ENCODE results near the gene MAGEE2. TPM values are rescaled to one million over a fixed set of nuclear protein-coding genes. Genes with fewer than 3 reads are reported as not detected.
"Not testable (repeated sequence)": the region's sequence is repeated elsewhere in the genome, so short reads cannot be mapped to it uniquely, and the experiment has no call there.

Gene MAGEE2, protein sequence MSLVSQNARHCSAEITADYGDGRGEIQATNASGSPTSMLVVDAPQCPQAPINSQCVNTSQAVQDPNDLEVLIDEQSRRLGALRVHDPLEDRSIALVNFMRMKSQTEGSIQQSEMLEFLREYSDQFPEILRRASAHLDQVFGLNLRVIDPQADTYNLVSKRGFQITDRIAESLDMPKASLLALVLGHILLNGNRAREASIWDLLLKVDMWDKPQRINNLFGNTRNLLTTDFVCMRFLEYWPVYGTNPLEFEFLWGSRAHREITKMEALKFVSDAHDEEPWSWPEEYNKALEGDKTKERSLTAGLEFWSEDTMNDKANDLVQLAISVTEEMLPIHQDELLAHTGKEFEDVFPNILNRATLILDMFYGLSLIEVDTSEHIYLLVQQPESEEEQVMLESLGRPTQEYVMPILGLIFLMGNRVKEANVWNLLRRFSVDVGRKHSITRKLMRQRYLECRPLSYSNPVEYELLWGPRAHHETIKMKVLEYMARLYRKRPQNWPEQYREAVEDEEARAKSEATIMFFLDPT
- not detected for total RNA-seq

DNA sequence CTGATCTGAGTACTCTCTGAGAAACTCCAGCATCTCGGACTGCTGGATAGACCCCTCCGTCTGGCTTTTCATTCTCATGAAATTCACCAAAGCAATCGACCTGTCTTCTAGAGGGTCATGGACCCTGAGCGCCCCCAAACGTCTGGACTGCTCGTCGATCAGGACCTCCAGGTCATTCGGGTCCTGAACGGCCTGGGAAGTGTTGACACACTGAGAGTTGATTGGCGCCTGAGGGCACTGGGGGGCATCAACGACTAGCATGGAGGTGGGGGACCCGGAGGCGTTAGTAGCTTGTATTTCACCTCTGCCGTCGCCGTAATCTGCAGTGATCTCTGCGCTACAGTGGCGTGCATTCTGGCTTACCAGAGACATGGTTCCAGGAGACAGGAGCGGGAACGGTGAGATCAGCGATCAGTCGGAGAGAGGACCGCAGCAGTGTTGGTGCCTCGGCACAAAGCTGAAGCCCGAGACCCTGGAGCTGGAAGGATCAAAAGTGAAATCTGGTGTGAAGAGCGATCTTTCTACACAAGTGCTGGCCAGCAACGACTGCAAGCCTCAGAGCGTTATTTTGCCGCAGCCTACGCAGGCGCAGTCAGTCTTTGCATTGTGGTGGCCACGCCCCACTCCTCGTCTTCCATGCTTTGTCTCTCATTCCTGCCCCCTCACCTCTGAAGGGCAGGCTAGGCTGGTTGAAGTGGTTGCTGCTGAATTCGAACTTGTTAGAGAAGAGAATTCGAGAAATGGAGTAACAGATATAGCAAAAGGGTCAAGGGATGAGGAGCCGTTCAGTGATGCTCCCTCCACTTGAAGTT lies at the start of gene MAGEE2:
Gene MAGEE2 (minus strand): TSS at position 575 of the 812 bp plus-strand sequence. CDS start 203 bp downstream, at position 372.
- WGBS, 2 donors, result 15 to 67% methylated on average over 12 to 19 of the region's 36 CpGs
- Histone ChIP-seq H3K4me3 (peak within 1 kb of the TSS; percentile 11 to 46 (median 28)), H3K36me3 (no peaks in the 10 kb centered on the region), H3K9me3 (no peaks in the 10 kb centered on the region), H3K27ac (no peak within 1 kb of the TSS), H3K27me3 (no peaks in the 10 kb centered on the region), H3K4me1 (peaks cover 0 to 11% (median 0%) of the 10 kb centered on the region in 3 donors)
- DNase-seq, result no peak
- TF ChIP-seq, protein P1, sequence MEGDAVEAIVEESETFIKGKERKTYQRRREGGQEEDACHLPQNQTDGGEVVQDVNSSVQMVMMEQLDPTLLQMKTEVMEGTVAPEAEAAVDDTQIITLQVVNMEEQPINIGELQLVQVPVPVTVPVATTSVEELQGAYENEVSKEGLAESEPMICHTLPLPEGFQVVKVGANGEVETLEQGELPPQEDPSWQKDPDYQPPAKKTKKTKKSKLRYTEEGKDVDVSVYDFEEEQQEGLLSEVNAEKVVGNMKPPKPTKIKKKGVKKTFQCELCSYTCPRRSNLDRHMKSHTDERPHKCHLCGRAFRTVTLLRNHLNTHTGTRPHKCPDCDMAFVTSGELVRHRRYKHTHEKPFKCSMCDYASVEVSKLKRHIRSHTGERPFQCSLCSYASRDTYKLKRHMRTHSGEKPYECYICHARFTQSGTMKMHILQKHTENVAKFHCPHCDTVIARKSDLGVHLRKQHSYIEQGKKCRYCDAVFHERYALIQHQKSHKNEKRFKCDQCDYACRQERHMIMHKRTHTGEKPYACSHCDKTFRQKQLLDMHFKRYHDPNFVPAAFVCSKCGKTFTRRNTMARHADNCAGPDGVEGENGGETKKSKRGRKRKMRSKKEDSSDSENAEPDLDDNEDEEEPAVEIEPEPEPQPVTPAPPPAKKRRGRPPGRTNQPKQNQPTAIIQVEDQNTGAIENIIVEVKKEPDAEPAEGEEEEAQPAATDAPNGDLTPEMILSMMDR (IDR thresholded peaks at IDR 0.05), result no peak
- TF ChIP-seq POLR2A (IDR thresholded peaks at IDR 0.05), result no peak
- intact Hi-C loops (cut with DNase I), result no loop called here

DNA sequence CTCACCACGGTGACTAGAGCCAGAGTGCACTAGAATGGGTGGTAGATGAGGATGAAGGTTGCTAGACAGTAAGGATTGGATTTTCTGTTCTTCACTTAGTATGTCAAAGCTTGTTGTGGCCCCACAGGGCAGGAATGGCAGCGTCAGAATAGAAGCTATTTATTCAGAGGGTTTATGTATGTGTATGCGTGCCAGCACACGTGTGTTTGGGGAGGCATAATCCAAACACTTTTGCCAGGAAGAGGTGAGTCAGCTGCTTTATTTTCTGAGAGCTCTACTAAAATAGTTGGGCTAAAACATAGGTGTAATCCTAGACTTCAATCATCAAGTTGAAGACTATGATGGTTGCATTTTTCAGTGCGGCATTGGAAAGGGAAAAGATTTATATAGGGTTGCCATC lies 1.2 kb upstream of the MAGEE2 start:
- no peak for DNase-seq
- 47 to 60% methylated on average over 5 of the region's 5 CpGs for WGBS, 2 donors

DNA sequence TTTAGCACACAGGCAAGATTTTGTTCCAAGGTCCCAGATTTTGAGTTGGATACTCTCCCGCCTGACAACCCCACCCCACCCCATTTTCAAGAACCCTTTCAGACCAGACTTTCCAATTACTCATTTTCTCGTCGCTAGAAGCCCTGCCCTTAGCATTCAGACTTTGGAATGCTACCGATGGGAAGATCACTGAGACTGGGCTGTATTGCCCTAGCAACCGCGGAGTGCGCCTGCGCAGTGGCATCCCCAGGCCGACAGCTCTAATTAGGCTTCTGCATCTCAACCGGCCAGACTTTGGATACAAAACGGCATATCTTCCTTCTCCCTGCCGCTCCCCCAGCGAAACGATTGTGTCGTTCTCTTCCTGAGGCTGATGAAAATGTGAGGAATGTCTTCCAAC lies 3.4 kb downstream of the MAGEE2 start:
- H3K4me1 ChIP-seq, result peaks cover 0 to 11% (median 0%) of the 10 kb centered on the region in 3 donors
- WGBS, 2 donors, result 42 to 50% methylated on average over 7 to 12 of the region's 15 CpGs
- H3K4me3 ChIP-seq, result no peak overlapping the region
- no peaks in the 10 kb centered on the region for H3K9me3 ChIP-seq
- H3K27ac ChIP-seq, result no peak overlapping the region
- TF ChIP-seq, protein P1 (IDR thresholded peaks at IDR 0.05), result no peak
- no peak for TF ChIP-seq POLR2A (IDR thresholded peaks at IDR 0.05)
- H3K36me3 ChIP-seq, result no peaks in the 10 kb centered on the region
- DNase-seq, result no peak
- intact Hi-C loops (cut with DNase I), result no loop called here
- no peaks in the 10 kb centered on the region for H3K27me3 ChIP-seq

More for the DNA sequence above, 1.2 kb upstream of the MAGEE2 start:
- TF ChIP-seq, protein P1 (IDR thresholded peaks at IDR 0.05), result no peak
- no peak for TF ChIP-seq POLR2A (IDR thresholded peaks at IDR 0.05)
- no peaks in the 10 kb centered on the region for H3K36me3 ChIP-seq
- no peaks in the 10 kb centered on the region for H3K27me3 ChIP-seq
- no peak overlapping the region for H3K4me3 ChIP-seq
- no peak overlapping the region for H3K27ac ChIP-seq
- intact Hi-C loops (cut with DNase I), result no loop called here
- H3K9me3 ChIP-seq, result no peaks in the 10 kb centered on the region
- peaks cover 0 to 11% (median 0%) of the 10 kb centered on the region in 3 donors for H3K4me1 ChIP-seq

DNA sequence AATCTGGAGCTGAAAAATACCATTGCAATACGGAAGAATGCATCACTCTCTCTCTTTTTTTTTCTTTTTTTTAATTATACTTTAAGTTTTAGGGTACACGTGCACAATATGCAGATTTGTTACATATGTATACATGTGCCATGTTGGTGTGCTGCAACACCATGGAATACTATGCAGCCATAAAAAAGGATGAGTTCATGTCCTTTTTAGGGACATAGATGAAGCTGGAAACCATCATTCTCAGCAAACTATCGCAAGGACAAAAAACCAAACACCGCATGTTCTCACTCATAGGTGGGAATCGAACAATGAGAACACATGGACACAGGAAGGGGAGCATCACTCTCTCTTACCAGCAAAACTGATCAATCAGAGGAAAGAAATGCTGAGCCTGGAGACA lies 17.0 kb downstream of the MAGEE2 start:
- intact Hi-C loops (cut with DNase I); H3K27me3 ChIP-seq; DNase-seq; H3K36me3 ChIP-seq; H3K4me1 ChIP-seq; H3K4me3 ChIP-seq; H3K9me3 ChIP-seq; H3K27ac ChIP-seq: not testable (repeated sequence)
- 79 to 83% methylated on average over 4 to 5 of the region's 5 CpGs for WGBS, 2 donors

DNA sequence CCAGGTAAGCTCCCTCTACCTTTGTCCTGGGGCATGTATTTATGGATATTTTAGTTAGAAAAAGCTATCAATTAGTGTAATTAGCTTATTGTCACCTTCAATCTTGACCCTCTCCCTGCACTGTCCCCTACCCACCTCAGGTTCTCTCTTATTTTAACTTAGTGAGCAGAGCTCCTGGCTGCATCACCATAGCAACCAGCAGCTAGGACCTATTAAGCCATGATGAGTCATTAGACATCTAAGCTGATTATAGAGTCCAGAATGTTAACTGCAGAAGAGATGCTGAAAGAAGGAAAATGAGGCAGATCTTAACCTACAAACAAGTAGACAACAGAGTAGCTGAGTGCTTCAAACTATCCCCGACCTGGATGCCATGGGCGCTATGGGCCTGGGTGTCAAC lies 36.6 kb downstream of the MAGEE2 start:
- intact Hi-C loops (cut with DNase I), result no loop called here
- peaks cover 0 to 15% (median 0%) of the 10 kb centered on the region in 3 donors for H3K9me3 ChIP-seq
- no peak for TF ChIP-seq POLR2A (IDR thresholded peaks at IDR 0.05)
- TF ChIP-seq, protein P1 (IDR thresholded peaks at IDR 0.05), result no peak
- DNase-seq, result no peak
- H3K36me3 ChIP-seq, result no peaks in the 10 kb centered on the region
- WGBS, 2 donors, result 71 to 100% methylated on average over 2 of the region's 2 CpGs
- H3K27ac ChIP-seq, result no peak overlapping the region
- no peak overlapping the region for H3K4me3 ChIP-seq
- H3K4me1 ChIP-seq, result peaks cover 0 to 7% (median 0%) of the 10 kb centered on the region in 3 donors
- H3K27me3 ChIP-seq, result no peaks in the 10 kb centered on the region

All from esophagus squamous epithelium (tissue), 5 donors.